GM10847 (cell line): ENCODE measurements around the gene GPR179.

Experiments
- POLR2A ChIP-seq: IDR thresholded peaks from 2 replicates; pipeline ENCODE4 v1.6.1; 2011; ENCODE audit not compliant: insufficient read length; ENCODE audit errors: extremely low read depth

The GPR179 gene

GRCh38 chr17:38296834-38297517, 46.8 kb downstream of the GPR179 start, which contains the start of gene MRPL45:
TSS of gene MRPL45 (plus strand) at chr17:38297168. CDS start at chr17:38297184, 16 bp downstream.
- peak; percentile 28 for TF ChIP-seq POLR2A
